ENCODE measurements around the gene PGA4. TPM values are rescaled to one million over a fixed set of nuclear protein-coding genes. Genes with fewer than 3 reads are reported as not detected.

Gene PGA4
- total RNA-seq, 1 donor = not detected

GRCh38 chr11:61273178-61274078, 51.3 kb downstream of the PGA4 start:
- no peak for DNase-seq (ENCODE audit: low read depth)
- TF ChIP-seq, protein P1, sequence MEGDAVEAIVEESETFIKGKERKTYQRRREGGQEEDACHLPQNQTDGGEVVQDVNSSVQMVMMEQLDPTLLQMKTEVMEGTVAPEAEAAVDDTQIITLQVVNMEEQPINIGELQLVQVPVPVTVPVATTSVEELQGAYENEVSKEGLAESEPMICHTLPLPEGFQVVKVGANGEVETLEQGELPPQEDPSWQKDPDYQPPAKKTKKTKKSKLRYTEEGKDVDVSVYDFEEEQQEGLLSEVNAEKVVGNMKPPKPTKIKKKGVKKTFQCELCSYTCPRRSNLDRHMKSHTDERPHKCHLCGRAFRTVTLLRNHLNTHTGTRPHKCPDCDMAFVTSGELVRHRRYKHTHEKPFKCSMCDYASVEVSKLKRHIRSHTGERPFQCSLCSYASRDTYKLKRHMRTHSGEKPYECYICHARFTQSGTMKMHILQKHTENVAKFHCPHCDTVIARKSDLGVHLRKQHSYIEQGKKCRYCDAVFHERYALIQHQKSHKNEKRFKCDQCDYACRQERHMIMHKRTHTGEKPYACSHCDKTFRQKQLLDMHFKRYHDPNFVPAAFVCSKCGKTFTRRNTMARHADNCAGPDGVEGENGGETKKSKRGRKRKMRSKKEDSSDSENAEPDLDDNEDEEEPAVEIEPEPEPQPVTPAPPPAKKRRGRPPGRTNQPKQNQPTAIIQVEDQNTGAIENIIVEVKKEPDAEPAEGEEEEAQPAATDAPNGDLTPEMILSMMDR (IDR thresholded peaks at IDR 0.05; ENCODE audit: insufficient read depth, low read depth, low read length) = no peak
- no peak overlapping the region for H3K4me3 ChIP-seq (ENCODE audit: low read depth, low read length)

DNA sequence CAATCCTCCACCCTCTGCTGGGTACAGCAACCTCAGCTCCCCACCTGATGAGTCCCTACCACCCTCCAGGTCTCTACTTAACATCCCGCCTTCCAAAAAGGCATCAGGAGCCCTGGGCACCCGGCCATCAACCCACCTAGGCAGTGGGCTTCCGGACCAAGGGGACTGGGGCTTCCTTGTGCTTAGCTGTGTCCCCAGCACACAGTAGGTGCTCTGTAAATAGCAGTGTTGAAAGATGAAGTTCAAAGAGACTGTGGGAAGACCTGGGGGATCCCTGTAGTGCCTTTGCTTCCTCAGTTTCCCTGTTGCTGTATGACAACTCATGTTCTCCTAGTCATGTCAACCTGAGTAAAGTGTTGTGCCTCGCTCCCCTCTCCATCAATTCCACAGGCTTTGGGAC, 51.9 kb downstream of the PGA4 start:
- DNase-seq (ENCODE audit: low read depth) = no peak
- H3K4me3 ChIP-seq (ENCODE audit: low read depth, low read length) = no peak overlapping the region
- TF ChIP-seq, protein P1 (IDR thresholded peaks at IDR 0.05; ENCODE audit: insufficient read depth, low read depth, low read length) = no peak

DNA sequence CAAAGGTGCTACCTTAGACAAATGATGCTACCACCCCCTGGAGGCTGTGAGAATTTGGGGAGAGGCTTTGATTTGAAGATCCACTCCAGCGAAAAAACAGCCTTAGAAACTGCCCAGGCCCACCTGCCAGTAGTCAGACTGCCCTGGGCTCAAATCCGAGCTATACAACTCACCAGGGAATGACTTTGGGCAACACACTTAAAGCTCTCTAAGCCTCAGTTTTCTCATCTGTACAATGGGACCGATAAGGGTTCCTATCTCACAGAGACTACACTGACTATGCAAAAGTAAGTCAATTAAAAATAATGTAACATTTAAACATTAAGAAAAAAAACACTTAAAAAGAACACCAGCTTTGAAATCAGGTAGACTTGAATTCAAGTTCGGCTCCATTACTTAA, 53.0 kb downstream of the PGA4 start:
- no peak for DNase-seq (ENCODE audit: low read depth)
- H3K4me3 ChIP-seq (ENCODE audit: low read depth, low read length) = no peak overlapping the region
- TF ChIP-seq, protein P1 (IDR thresholded peaks at IDR 0.05; ENCODE audit: insufficient read depth, low read depth, low read length) = no peak

- TF ChIP-seq, protein P1 (IDR thresholded peaks at IDR 0.05; ENCODE audit: insufficient read depth, low read depth, low read length) = no peak
- DNase-seq (ENCODE audit: low read depth) = no peak
Observed at GRCh38 chr11:61277186-61278000, 55.2 kb downstream of the PGA4 start.

GRCh38 chr11:61278001-61278470, 55.9 kb downstream of the PGA4 start:
- DNase-seq (ENCODE audit: low read depth) = no peak
- no peak overlapping the region for H3K4me3 ChIP-seq (ENCODE audit: low read depth, low read length)
- TF ChIP-seq, protein P1 (IDR thresholded peaks at IDR 0.05; ENCODE audit: insufficient read depth, low read depth, low read length) = no peak

More at GRCh38 chr11:61277186-61278000, 55.2 kb downstream of the PGA4 start:
- no peak overlapping the region for H3K4me3 ChIP-seq (ENCODE audit: low read depth, low read length)

- TF ChIP-seq, protein P1 (IDR thresholded peaks at IDR 0.05; ENCODE audit: insufficient read depth, low read depth, low read length) = no peak
- H3K4me3 ChIP-seq (ENCODE audit: low read depth, low read length) = no peak overlapping the region
- no peak for DNase-seq (ENCODE audit: low read depth)
Observed at GRCh38 chr11:61279934-61280659, 58.0 kb downstream of the PGA4 start.
